Type B pancreatic cell (in vitro differentiated cells): ENCODE measurements around the gene KNSTRN. TPM values are rescaled to one million over a fixed set of nuclear protein-coding genes. Genes with fewer than 3 reads are reported as not detected.
A peak's percentile ranks its signal among the peaks of the same experiment; 100 is the strongest.

Experiments
- DNase-seq: peaks from one replicate; pipeline ENCODE4 v3.0.0; 2021; ENCODE audit warnings: mixed read lengths; ENCODE audit not compliant: unreplicated experiment; ENCODE audit errors: extremely low spot score
- H3K27ac Mint-ChIP-seq: 2 replicates; pipeline ENCODE4 v1.8.0; 2021; ENCODE audit warnings: mild to moderate bottlenecking, mixed read lengths
- H3K27me3 Mint-ChIP-seq: 2 replicates; pipeline ENCODE4 v1.8.0; 2021; ENCODE audit warnings: mixed read lengths
- H3K36me3 Mint-ChIP-seq: 2 replicates; pipeline ENCODE4 v1.8.0; 2021; ENCODE audit warnings: mixed read lengths
- H3K4me1 Mint-ChIP-seq: one replicate; pipeline ENCODE4 v1.8.0; 2021; ENCODE audit warnings: mixed read lengths; ENCODE audit not compliant: unreplicated experiment
- H3K4me3 Mint-ChIP-seq: 2 replicates; pipeline ENCODE4 v1.8.0; 2021; ENCODE audit warnings: mild to moderate bottlenecking, mixed read lengths
- H3K9me3 Mint-ChIP-seq: 2 replicates; pipeline ENCODE4 v1.8.0; 2021; ENCODE audit warnings: mixed read lengths
- total RNA-seq: library from RNA; stranded (reverse); gene quantifications from 2 replicates; pipeline ENCODE4 v1.2.1, GENCODE V29; 2021; ENCODE audit warnings: low replicate concordance
- TF ChIP-seq, protein P1 (sequence below): fragments of 200-600 bp; sonication (generic); conservative IDR thresholded peaks from 2 replicates; pipeline ENCODE4 v1.5.0; 2021; ENCODE audit warnings: antibody characterized with exemption, mild to moderate bottlenecking

KNSTRN gene
- total RNA-seq, 1 donor from 2014 or later: 52.2 TPM

DNA sequence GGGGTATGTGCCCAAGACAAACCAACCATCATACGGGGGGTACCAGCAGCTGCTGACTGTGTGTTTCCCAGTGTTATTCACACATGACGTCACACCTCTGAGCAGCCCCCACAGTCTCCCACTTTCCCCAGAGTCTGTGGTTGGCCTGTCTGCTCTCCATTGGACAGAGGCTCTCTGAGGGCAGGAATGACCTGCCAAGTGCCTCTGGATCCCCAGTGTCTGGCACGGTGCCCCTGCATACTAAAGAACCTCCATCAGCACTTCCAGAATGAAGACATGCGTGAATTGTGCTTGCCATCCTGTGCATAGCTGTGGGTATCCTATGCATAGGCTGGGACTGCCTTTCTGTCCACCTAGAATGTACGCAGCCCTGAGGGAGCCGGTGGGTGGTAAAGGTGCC is 38.3 kb upstream of the KNSTRN start:
- Mint-ChIP-seq H3K27me3 (no peaks in the 10 kb centered on the region), H3K36me3 (no peaks in the 10 kb centered on the region), H3K4me1 (peaks cover 12% of the 10 kb centered on the region), H3K4me3 (no peak overlapping the region), H3K9me3 (no peaks in the 10 kb centered on the region), H3K27ac (no peak overlapping the region)
- DNase-seq: no peak
- TF ChIP-seq, protein P1, sequence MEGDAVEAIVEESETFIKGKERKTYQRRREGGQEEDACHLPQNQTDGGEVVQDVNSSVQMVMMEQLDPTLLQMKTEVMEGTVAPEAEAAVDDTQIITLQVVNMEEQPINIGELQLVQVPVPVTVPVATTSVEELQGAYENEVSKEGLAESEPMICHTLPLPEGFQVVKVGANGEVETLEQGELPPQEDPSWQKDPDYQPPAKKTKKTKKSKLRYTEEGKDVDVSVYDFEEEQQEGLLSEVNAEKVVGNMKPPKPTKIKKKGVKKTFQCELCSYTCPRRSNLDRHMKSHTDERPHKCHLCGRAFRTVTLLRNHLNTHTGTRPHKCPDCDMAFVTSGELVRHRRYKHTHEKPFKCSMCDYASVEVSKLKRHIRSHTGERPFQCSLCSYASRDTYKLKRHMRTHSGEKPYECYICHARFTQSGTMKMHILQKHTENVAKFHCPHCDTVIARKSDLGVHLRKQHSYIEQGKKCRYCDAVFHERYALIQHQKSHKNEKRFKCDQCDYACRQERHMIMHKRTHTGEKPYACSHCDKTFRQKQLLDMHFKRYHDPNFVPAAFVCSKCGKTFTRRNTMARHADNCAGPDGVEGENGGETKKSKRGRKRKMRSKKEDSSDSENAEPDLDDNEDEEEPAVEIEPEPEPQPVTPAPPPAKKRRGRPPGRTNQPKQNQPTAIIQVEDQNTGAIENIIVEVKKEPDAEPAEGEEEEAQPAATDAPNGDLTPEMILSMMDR: no peak

DNA sequence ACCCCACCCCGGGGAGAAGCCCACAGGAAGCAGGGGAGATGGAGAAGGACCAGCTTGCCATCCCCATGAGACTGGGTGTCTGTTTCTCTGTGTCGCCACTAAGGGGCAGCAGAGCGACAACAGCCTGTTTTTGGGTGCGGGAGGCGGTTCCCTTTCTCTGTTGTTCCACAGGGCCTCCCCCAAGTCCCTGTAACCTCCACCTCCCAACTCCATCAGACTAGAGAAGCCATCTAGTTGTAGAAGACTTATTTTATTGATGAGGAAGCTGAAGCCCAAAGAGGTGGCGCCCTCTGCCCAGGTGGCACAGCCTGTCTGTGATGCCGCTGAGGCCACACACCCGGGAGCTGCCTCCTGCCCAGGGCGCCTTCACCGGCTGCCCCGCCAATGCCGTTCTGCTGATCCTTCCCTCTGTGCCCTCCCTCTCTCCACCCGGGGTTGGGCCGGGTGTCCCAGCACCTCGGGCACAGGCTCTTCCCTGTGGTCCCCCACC is 37.8 kb upstream of the KNSTRN start:
- no peak overlapping the region for H3K27ac Mint-ChIP-seq
- peak; percentile 66 for DNase-seq
- TF ChIP-seq, protein P1: peak; percentile 80
- H3K27me3 Mint-ChIP-seq: no peaks in the 10 kb centered on the region
- no peak overlapping the region for H3K4me3 Mint-ChIP-seq
- H3K9me3 Mint-ChIP-seq: no peaks in the 10 kb centered on the region
- no peaks in the 10 kb centered on the region for H3K36me3 Mint-ChIP-seq
- H3K4me1 Mint-ChIP-seq: peaks cover 12% of the 10 kb centered on the region

DNA sequence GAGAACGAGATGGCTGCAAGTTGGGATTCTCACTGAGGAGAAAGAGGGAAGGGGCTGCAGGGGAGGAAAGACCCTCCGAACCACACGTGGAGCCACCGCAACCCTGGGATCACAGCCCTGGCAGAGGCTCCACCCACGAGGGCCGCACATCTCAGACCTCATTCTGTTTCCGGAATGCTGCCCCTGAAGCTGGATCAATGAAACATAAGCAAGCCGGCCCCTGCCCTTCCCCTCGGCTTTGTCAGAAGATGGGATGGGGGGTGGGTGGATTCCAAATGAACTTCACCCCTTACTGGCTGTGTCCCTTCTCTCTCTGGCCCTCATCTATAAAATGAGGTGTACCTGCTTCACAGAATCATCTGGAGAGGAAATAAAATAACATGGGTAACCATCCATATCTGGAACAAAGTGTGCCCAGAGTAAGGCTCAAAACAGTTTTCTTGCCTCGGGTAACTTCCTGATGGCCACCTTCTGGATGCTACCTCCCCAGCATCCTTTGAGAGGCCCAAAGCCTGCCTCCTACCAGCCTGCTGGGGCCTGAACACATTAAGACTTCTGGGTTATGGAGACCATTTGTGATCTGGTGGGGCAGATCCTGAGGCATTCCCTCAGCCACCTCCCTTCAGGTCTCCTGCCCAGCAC is 37.2 kb upstream of the KNSTRN start:
- Mint-ChIP-seq H3K36me3 (no peaks in the 10 kb centered on the region), H3K27me3 (peaks cover 3% of the 10 kb centered on the region), H3K4me1 (peaks cover 9% of the 10 kb centered on the region), H3K9me3 (no peaks in the 10 kb centered on the region), H3K4me3 (no peak overlapping the region), H3K27ac (no peak overlapping the region)
- TF ChIP-seq, protein P1: no peak
- DNase-seq: peak; percentile 61

DNA sequence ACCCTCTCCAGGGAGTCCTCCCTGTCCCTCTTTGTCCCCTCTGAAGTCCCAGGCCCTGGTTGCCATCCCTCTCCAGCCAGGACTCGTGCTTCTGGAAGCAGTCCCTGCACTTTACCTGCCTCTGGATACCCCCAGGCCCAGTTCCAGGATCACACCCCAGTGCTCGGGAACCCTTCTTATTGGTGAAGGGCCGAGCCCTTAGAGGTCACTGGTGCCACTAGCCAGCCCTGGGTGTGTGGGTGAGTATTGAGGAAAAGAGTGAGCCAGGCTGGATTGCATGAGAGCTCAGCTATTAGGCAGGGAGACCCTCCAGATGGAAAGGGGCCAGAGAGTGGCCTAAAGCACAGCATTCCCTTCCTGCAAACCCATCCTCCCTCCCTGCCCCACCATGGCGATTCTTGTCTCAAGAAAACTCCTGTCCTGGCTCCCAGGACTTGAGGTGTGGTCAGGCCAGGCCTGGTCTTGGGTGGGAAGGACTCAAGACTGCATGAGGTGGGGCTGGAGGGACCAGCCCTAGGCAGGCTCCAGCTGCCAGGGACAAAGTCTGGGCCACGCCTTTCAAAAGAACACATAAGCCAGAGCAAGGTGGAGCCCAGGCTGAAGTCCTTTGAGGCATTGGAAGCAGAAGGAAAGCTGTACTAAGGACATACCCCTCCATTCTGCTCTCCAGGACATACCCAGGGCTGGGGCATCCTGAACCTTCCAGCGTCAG is 36.5 kb upstream of the KNSTRN start:
- Mint-ChIP-seq H3K36me3 (no peaks in the 10 kb centered on the region), H3K4me3 (no peak overlapping the region), H3K27ac (no peak overlapping the region), H3K27me3 (peaks cover 3% of the 10 kb centered on the region), H3K4me1 (peaks cover 8% of the 10 kb centered on the region), H3K9me3 (no peaks in the 10 kb centered on the region)
- peak; percentile 64 for DNase-seq
- TF ChIP-seq, protein P1: no peak

DNA sequence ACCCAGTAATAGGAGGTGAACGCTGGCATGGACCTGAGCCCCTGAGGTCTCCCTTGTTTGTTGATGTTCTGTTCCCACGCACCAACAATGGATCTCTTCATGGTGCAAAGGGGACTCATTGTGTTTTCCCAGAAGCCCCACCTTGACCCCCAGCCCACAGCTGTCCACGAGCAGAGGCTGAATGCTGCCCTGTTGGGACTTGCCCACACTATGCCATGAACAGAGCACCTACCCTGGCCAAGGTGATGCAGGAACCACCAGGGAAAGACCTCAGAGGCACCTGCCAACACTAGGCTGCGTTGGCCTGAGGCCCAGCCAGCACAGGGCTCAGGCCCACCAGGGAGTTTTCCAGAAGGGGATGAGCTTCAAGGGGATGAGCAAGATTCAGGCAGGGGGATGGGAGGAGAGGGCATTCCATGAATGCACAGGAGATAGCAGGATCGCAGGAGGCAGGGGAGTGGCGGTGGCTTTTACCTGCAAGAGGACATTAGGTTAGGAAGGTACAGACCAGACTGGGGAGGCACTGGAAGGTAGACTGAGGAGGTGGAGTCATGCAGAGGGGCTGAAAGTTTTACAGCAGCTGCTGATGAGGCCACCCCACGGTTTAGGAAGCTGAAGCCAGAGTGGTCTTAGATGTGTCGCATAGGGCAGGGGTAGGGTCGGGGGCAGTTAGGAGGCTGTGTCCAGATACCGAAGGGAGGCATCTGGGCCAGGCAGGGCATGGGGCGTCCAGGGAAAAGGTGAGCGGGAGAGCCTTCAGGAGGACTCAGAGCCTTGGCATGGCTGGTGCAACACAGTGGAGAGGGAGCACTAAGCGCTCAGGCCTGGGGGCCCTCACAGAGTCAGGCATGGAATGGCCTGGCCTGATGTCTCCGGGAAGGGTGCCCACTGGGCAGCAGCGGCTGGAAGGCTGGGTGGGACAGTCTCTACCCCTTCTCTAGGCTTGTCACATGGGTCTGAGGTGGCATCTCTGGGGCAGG is 35.7 kb upstream of the KNSTRN start:
- no peaks in the 10 kb centered on the region for H3K9me3 Mint-ChIP-seq
- no peak overlapping the region for H3K4me3 Mint-ChIP-seq
- peaks cover 4% of the 10 kb centered on the region for H3K4me1 Mint-ChIP-seq
- no peak overlapping the region for H3K27ac Mint-ChIP-seq
- no peak for DNase-seq
- no peaks in the 10 kb centered on the region for H3K36me3 Mint-ChIP-seq
- TF ChIP-seq, protein P1: no peak
- peaks cover 3% of the 10 kb centered on the region for H3K27me3 Mint-ChIP-seq
